ENCODE results near the gene BHLHE41.

BHLHE41 gene

DNA sequence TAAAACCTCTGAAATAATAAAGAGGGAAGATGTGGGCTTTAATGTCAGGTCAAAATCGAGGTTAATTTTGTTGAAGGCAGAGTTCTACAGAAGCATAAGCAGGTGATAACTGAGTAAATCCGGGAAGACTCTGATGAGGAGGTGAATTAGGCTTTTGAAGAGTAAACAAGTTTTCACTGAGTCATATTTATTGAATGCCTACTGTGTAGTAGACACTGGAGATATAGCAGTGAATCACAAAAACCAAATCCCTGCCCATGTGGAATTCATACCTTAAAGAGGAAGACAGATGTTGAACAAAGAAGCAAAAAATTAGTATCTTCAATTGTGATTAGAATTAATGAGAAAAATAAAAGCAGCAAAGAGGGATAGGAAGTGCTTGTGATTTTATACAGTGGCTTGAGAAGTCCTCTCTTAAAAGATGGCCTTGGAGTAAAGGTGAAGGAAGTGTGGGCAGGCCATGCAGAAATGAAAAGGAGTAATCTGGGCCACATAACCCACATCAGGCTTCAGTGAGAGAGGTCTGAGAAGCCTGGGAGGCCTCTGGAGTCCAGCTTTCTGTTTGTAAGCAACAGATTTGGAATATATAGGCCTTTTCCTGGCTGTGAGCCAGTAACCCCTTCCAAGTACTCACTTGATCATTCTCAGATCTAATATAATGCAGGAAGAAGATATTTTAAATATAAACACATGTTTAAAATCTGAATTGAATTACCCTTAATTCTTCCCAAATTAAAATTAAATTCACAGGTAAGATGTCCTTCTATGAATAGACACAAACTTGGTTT lies 46.7 kb downstream of the BHLHE41 start:
- DNase-seq (ENCODE audit: low spot score), result no peak

Data from GM03348 (cell line).